H1 (cell line): ENCODE results near the gene SLC24A4. TPM values are rescaled to one million over a fixed set of nuclear protein-coding genes. Genes with fewer than 3 reads are reported as not detected.

Experiments
- GABPA ChIP-seq: IDR thresholded peaks from 2 replicates; pipeline ENCODE4 v1.6.1; 2011; ENCODE audit warnings: mild to moderate bottlenecking, low read length, moderate library complexity, borderline replicate concordance; ENCODE audit not compliant: insufficient read depth
- JUND ChIP-seq: IDR thresholded peaks from 2 replicates; pipeline ENCODE4 v1.6.1; 2011; ENCODE audit warnings: mild to moderate bottlenecking, improper control_type of control experiment, low read length
- PHF8 ChIP-seq: fragments of 200-600 bp; sonication (generic); conservative IDR thresholded peaks from 2 replicates; pipeline ENCODE4 v1.7.1; 2012; ENCODE audit warnings: low read depth, mild to moderate bottlenecking, inconsistent platforms, low read length, moderate library complexity
- RAD21 ChIP-seq, 2 experiments: IDR thresholded peaks in 1 of 2; conservative IDR thresholded peaks in 1 of 2; 2 replicates each; pipeline ENCODE4 v1.6.1; 2011; ENCODE audit warnings: low read depth in 2 of 2, low read length in 2 of 2, improper control_type of control experiment in 1 of 2, inconsistent platforms in 1 of 2, mild to moderate bottlenecking in 1 of 2, moderate library complexity in 1 of 2
- SAP30 ChIP-seq: fragments of 300-600 bp; sonication (generic); IDR thresholded peaks from 2 replicates; pipeline ENCODE4 v1.7.1; 2012; ENCODE audit warnings: low read length, moderate library complexity, mild to moderate bottlenecking, inconsistent platforms; ENCODE audit not compliant: insufficient read depth, insufficient replicate concordance
- SIN3A ChIP-seq, 2 experiments: IDR thresholded peaks in 1 of 2; conservative IDR thresholded peaks in 1 of 2; 2 replicates each; pipeline ENCODE4 v1.6.1; 2011 to 2012; ENCODE audit warnings: low read length in 2 of 2, improper control_type of control experiment in 1 of 2, low read depth in 1 of 2, mild to moderate bottlenecking in 1 of 2
- SP4 ChIP-seq: IDR thresholded peaks from 2 replicates; pipeline ENCODE4 v1.6.1; 2012; ENCODE audit warnings: low read length, inconsistent platforms
- polyA plus RNA-seq, 7 experiments: library from polyadenylated mRNA; depleted of rRNA in 3 of 7; stranded (reverse) in 5 of 7; unstranded in 2 of 7; fragments of >200 nt in 5 of 7; fragments of 200-250 nt in 2 of 7; gene quantifications; 1 replicate in 5 of 7; 2 replicates in 1 of 7; 4 replicates in 1 of 7; pipeline versions ENCODE4 v1.2.1 to v1.2.3, GENCODE V29; 2011 to 2013; ENCODE audit warnings: missing spikeins in 2 of 7, mixed read lengths in 2 of 7
- total RNA-seq: library from RNA; stranded (reverse); fragmentation: NEBNext Ultra II Directional; extraction: Animal tissue kit (Norgen Biotek cat#: 25700); gene quantifications from 2 replicates; pipeline ENCODE4 v1.2.1, GENCODE V29; 2021
- TF ChIP-seq, protein P1 (sequence below): fragments of 300-600 bp; sonication (generic); IDR thresholded peaks from 2 replicates; pipeline ENCODE4 v1.7.1; 2012; ENCODE audit warnings: low read length, moderate library complexity, mild to moderate bottlenecking, inconsistent platforms; ENCODE audit not compliant: insufficient replicate concordance

SLC24A4 gene
- total and polyA plus RNA-seq, 2 of the 8 experiments (the other 6 are each of a cell fraction or from before 2014, with no cell fraction given), result 0.27 to 0.89 TPM

GRCh38 chr14:92481386-92481785 is 158.4 kb downstream of the SLC24A4 start (continued):
- TF ChIP-seq, protein P1, sequence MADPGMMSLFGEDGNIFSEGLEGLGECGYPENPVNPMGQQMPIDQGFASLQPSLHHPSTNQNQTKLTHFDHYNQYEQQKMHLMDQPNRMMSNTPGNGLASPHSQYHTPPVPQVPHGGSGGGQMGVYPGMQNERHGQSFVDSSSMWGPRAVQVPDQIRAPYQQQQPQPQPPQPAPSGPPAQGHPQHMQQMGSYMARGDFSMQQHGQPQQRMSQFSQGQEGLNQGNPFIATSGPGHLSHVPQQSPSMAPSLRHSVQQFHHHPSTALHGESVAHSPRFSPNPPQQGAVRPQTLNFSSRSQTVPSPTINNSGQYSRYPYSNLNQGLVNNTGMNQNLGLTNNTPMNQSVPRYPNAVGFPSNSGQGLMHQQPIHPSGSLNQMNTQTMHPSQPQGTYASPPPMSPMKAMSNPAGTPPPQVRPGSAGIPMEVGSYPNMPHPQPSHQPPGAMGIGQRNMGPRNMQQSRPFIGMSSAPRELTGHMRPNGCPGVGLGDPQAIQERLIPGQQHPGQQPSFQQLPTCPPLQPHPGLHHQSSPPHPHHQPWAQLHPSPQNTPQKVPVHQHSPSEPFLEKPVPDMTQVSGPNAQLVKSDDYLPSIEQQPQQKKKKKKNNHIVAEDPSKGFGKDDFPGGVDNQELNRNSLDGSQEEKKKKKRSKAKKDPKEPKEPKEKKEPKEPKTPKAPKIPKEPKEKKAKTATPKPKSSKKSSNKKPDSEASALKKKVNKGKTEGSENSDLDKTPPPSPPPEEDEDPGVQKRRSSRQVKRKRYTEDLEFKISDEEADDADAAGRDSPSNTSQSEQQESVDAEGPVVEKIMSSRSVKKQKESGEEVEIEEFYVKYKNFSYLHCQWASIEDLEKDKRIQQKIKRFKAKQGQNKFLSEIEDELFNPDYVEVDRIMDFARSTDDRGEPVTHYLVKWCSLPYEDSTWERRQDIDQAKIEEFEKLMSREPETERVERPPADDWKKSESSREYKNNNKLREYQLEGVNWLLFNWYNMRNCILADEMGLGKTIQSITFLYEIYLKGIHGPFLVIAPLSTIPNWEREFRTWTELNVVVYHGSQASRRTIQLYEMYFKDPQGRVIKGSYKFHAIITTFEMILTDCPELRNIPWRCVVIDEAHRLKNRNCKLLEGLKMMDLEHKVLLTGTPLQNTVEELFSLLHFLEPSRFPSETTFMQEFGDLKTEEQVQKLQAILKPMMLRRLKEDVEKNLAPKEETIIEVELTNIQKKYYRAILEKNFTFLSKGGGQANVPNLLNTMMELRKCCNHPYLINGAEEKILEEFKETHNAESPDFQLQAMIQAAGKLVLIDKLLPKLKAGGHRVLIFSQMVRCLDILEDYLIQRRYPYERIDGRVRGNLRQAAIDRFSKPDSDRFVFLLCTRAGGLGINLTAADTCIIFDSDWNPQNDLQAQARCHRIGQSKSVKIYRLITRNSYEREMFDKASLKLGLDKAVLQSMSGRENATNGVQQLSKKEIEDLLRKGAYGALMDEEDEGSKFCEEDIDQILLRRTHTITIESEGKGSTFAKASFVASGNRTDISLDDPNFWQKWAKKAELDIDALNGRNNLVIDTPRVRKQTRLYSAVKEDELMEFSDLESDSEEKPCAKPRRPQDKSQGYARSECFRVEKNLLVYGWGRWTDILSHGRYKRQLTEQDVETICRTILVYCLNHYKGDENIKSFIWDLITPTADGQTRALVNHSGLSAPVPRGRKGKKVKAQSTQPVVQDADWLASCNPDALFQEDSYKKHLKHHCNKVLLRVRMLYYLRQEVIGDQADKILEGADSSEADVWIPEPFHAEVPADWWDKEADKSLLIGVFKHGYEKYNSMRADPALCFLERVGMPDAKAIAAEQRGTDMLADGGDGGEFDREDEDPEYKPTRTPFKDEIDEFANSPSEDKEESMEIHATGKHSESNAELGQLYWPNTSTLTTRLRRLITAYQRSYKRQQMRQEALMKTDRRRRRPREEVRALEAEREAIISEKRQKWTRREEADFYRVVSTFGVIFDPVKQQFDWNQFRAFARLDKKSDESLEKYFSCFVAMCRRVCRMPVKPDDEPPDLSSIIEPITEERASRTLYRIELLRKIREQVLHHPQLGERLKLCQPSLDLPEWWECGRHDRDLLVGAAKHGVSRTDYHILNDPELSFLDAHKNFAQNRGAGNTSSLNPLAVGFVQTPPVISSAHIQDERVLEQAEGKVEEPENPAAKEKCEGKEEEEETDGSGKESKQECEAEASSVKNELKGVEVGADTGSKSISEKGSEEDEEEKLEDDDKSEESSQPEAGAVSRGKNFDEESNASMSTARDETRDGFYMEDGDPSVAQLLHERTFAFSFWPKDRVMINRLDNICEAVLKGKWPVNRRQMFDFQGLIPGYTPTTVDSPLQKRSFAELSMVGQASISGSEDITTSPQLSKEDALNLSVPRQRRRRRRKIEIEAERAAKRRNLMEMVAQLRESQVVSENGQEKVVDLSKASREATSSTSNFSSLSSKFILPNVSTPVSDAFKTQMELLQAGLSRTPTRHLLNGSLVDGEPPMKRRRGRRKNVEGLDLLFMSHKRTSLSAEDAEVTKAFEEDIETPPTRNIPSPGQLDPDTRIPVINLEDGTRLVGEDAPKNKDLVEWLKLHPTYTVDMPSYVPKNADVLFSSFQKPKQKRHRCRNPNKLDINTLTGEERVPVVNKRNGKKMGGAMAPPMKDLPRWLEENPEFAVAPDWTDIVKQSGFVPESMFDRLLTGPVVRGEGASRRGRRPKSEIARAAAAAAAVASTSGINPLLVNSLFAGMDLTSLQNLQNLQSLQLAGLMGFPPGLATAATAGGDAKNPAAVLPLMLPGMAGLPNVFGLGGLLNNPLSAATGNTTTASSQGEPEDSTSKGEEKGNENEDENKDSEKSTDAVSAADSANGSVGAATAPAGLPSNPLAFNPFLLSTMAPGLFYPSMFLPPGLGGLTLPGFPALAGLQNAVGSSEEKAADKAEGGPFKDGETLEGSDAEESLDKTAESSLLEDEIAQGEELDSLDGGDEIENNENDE, result no peak
- TF ChIP-seq JUND, result no peak
- TF ChIP-seq RAD21 (IDR thresholded peaks at IDR 0.05 in 1 of 2, conservative IDR thresholded peaks at IDR 0.05 in 1 of 2; ENCODE audit: low read depth in 2 of 2, low read length in 2 of 2), result peak in 1 of 2 experiments; percentile 18; a peak in 1 of 4 replicates
- TF ChIP-seq SP4, result no peak
- no peak for TF ChIP-seq SIN3A (conservative IDR thresholded peaks at IDR 0.05 in 1 of 2, IDR thresholded peaks at IDR 0.05 in 1 of 2; ENCODE audit: low read depth in 1 of 2, low read length in 2 of 2)
- TF ChIP-seq PHF8, result no peak
- TF ChIP-seq GABPA, result no peak
- no peak for TF ChIP-seq SAP30
